ENCODE data around the gene MYOZ3. TPM values are rescaled to one million over a fixed set of nuclear protein-coding genes. Genes with fewer than 3 reads are reported as not detected.

Gene MYOZ3
- total and polyA plus RNA-seq, 2 experiments from 2014 or later, result 6.8 to 10.7 TPM

DNA sequence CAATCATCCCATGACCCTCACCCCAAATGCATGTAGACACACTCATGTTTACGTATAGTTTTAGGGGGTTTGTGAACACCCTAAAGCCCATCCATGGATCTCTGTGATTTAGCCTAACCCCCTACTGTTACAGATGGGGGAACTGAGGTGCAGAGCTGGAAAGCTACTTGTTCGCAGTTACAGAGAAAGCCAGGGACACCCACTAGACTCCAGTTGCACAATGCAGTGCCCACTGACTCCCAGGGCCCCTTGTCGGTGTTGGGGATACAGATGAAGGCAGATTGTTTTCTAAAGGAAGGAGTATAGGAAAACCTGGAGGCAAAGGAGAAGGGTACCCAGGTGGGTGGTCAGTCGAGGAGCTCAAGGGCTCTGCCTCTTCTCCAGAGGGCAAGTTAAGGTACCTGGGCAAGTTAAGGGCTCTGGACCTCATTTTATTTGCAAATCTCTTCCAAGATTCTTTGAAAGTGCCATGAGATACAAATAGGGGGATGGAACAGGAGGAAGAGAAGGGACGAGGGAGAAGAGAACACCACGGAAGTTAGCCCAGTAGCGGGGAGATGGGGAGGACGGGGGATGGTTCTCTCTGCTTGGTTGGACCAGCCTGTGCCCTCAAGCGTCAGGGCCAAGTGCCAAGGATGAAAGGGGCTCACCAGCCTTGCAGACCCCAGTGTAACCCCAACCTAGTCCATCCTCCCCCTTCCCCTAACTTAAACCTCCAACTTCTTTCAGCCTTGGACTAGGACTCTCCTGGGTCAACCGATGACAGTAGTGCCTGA lies 958 bp downstream of the MYOZ3 start:
- H3K27ac ChIP-seq, result no peak overlapping the region
- H3K9me3 ChIP-seq (ENCODE audit: low read depth), result no peaks in the 10 kb centered on the region
- DNase-seq (ENCODE audit: low read depth in 1 of 2, low spot score in 1 of 2), result no peak
- H3K4me1 ChIP-seq (ENCODE audit: low read depth), result peaks cover 17% of the 10 kb centered on the region
- no peaks in the 10 kb centered on the region for H3K27me3 ChIP-seq
- no peaks in the 10 kb centered on the region for H3K36me3 ChIP-seq
- no peak for TF ChIP-seq CTCF (IDR thresholded peaks at IDR 0.05; ENCODE audit: low read depth, low read length)
- no peak overlapping the region for H3K4me3 ChIP-seq

DNA sequence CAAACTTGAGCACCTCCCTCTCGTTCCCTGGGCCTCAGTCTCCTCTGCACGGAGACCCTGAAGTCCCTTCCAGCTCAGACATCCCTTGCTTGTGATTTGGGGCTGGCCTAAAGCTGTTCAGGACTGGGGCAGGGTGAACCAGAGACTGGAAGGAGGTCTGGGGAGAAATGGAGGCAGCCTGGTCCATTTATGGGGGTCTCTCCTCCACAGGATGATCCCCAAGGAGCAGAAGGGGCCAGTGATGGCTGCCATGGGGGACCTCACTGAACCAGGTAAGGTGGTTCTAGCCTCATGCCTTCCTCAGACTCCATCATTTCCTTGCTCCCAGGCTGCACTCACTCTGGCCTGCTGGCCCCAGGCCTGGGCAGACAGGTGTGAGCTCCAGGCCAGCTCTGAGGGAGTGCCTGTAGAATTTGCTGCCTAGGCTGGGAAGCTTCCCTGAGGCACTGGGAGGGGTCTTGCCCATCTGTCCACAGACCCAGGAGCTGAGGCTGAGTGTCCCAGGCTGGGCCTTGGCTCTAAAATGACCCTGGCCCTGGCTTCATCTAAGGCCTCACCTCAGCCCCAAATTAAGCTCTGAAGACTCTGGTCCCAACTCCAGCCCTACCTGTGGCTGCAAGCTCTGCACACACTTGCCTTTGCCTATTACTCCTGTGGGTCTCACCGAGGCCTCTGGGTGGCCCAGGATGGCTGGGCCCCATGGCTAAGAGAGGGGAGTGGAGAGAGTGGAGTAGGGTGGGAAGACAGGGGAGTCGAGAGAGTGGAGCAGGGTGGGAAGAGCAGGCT lies 1.9 kb downstream of the MYOZ3 start:
- Histone ChIP-seq H3K4me1 (ENCODE audit: low read depth) (peaks cover 9% of the 10 kb centered on the region), H3K27ac (no peak overlapping the region), H3K27me3 (no peaks in the 10 kb centered on the region), H3K36me3 (no peaks in the 10 kb centered on the region), H3K4me3 (no peak overlapping the region), H3K9me3 (ENCODE audit: low read depth) (no peaks in the 10 kb centered on the region)
- TF ChIP-seq CTCF (IDR thresholded peaks at IDR 0.05; ENCODE audit: low read depth, low read length), result no peak
- DNase-seq (ENCODE audit: low read depth in 1 of 2, low spot score in 1 of 2), result no peak

DNA sequence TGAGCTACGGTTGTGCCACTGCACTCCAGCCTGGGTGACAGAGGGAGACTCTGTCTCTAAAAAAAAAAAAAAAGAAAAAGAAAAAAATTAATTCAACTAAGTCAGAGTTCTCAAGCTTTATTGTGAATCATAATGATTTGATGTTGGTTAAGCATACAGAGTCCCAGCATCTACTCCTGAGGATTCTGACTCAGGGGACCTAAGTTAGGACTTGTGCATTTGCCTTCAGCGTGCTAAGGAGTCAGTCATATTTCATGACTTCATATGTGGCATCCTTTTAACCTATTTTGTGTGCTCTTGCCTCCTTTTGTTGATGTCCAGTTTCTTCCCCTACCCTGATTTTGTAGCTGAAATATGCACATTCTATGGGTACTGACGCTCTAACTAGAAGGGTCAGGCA lies 2.9 kb downstream of the MYOZ3 start:
- Histone ChIP-seq H3K27ac (no peak overlapping the region), H3K36me3 (no peaks in the 10 kb centered on the region), H3K4me1 (ENCODE audit: low read depth) (peaks cover 9% of the 10 kb centered on the region), H3K9me3 (ENCODE audit: low read depth) (no peaks in the 10 kb centered on the region), H3K4me3 (no peak overlapping the region), H3K27me3 (no peaks in the 10 kb centered on the region)
- TF ChIP-seq CTCF (IDR thresholded peaks at IDR 0.05; ENCODE audit: low read depth, low read length), result no peak
- no peak for DNase-seq (ENCODE audit: low read depth in 1 of 2, low spot score in 1 of 2)

DNA sequence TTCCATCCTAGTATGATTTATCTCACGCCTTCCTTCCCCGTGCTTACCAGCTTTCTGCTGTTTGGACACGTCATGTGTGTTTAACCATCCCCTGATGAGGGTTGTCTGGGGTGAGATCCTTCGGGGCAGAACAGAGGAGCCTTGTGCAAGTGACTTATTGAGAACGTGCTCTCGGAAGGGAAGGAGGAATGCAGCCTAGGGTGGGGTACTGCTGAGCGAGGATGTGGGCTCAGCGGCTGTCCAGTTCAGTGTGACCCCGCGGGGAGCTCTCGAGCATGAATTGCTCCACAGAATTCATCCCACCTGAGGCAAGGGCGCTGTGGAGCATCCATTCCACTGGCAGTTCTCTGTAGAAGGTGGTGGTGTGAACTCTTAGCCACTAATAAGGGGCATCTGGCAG lies 4.0 kb downstream of the MYOZ3 start:
- Histone ChIP-seq H3K27ac (no peak overlapping the region), H3K4me3 (no peak overlapping the region), H3K36me3 (no peaks in the 10 kb centered on the region), H3K27me3 (no peaks in the 10 kb centered on the region), H3K9me3 (ENCODE audit: low read depth) (no peaks in the 10 kb centered on the region), H3K4me1 (ENCODE audit: low read depth) (peaks cover 9% of the 10 kb centered on the region)
- no peak for DNase-seq (ENCODE audit: low read depth in 1 of 2, low spot score in 1 of 2)
- TF ChIP-seq CTCF (IDR thresholded peaks at IDR 0.05; ENCODE audit: low read depth, low read length), result no peak

GRCh38 chr5:150670275-150670947 lies 9.4 kb downstream of the MYOZ3 start:
- Histone ChIP-seq H3K4me1 (ENCODE audit: low read depth) (no peaks in the 10 kb centered on the region), H3K4me3 (no peak overlapping the region), H3K27ac (no peak overlapping the region), H3K36me3 (no peaks in the 10 kb centered on the region), H3K27me3 (no peaks in the 10 kb centered on the region), H3K9me3 (ENCODE audit: low read depth) (no peaks in the 10 kb centered on the region)
- TF ChIP-seq CTCF (IDR thresholded peaks at IDR 0.05; ENCODE audit: low read depth, low read length), result no peak
- no peak for DNase-seq (ENCODE audit: low read depth in 1 of 2, low spot score in 1 of 2)

All from cardiac muscle cell (in vitro differentiated cells and primary cell).